Measurements from ENCODE around the gene IL20.

The IL20 gene

GRCh38 chr1:206831650-206832049 is 33.8 kb upstream of the IL20 start:
- TF ChIP-seq YY1 (IDR thresholded peaks at IDR 0.05; ENCODE audit: low read depth) = no peak
- TF ChIP-seq, protein P1, sequence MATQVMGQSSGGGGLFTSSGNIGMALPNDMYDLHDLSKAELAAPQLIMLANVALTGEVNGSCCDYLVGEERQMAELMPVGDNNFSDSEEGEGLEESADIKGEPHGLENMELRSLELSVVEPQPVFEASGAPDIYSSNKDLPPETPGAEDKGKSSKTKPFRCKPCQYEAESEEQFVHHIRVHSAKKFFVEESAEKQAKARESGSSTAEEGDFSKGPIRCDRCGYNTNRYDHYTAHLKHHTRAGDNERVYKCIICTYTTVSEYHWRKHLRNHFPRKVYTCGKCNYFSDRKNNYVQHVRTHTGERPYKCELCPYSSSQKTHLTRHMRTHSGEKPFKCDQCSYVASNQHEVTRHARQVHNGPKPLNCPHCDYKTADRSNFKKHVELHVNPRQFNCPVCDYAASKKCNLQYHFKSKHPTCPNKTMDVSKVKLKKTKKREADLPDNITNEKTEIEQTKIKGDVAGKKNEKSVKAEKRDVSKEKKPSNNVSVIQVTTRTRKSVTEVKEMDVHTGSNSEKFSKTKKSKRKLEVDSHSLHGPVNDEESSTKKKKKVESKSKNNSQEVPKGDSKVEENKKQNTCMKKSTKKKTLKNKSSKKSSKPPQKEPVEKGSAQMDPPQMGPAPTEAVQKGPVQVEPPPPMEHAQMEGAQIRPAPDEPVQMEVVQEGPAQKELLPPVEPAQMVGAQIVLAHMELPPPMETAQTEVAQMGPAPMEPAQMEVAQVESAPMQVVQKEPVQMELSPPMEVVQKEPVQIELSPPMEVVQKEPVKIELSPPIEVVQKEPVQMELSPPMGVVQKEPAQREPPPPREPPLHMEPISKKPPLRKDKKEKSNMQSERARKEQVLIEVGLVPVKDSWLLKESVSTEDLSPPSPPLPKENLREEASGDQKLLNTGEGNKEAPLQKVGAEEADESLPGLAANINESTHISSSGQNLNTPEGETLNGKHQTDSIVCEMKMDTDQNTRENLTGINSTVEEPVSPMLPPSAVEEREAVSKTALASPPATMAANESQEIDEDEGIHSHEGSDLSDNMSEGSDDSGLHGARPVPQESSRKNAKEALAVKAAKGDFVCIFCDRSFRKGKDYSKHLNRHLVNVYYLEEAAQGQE (IDR thresholded peaks at IDR 0.05; ENCODE audit: low read depth) = no peak
- TF ChIP-seq, protein P2, sequence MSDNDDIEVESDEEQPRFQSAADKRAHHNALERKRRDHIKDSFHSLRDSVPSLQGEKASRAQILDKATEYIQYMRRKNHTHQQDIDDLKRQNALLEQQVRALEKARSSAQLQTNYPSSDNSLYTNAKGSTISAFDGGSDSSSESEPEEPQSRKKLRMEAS (IDR thresholded peaks at IDR 0.05) = no peak
- TF ChIP-seq ZBTB7A (IDR thresholded peaks at IDR 0.05; ENCODE audit: low read depth) = no peak
- TF ChIP-seq EGR1 (IDR thresholded peaks at IDR 0.05) = no peak
- no peak for TF ChIP-seq RAD21 (IDR thresholded peaks at IDR 0.05; ENCODE audit: low read depth)
- no peak for TF ChIP-seq TCF12 (IDR thresholded peaks at IDR 0.05; ENCODE audit: low read depth)
- TF ChIP-seq TEAD4 (IDR thresholded peaks at IDR 0.05) = no peak
- TF ChIP-seq TAF1 (IDR thresholded peaks at IDR 0.05; ENCODE audit: low read depth) = no peak
- TF ChIP-seq, protein P3, sequence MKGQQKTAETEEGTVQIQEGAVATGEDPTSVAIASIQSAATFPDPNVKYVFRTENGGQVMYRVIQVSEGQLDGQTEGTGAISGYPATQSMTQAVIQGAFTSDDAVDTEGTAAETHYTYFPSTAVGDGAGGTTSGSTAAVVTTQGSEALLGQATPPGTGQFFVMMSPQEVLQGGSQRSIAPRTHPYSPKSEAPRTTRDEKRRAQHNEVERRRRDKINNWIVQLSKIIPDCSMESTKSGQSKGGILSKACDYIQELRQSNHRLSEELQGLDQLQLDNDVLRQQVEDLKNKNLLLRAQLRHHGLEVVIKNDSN (IDR thresholded peaks at IDR 0.05) = no peak
- no peak for TF ChIP-seq FOXM1 (IDR thresholded peaks at IDR 0.05; ENCODE audit: borderline replicate concordance, low read depth)
- TF ChIP-seq CEBPB (IDR thresholded peaks at IDR 0.05) = no peak

DNA sequence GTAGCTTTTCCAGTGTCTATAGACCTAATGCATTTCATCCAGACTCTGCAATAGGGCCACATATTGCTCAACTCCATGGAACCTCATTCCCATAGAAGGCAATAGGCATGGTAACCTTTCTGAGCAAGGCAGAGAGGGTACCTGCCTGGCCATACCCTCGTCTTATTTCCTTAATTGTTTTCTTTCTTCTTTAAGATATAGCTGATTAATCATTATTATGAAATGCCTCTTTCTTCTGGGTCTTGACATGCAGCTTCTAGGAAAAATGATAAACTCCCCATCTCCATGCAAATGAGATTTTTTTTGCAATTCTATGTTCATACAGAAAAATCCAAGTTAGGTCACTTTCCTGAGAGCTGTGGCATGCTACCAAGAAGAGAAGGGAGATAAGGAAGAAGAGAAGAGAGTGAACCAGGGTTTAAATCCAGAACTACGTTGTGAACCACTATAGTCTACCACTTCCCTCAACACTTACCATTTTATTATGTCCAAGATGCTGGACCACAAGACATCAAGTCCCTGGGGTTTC is 33.0 kb upstream of the IL20 start:
- TF ChIP-seq EGR1 (IDR thresholded peaks at IDR 0.05) (no peak), FOXM1 (IDR thresholded peaks at IDR 0.05; ENCODE audit: borderline replicate concordance, low read depth) (no peak), ZBTB7A (IDR thresholded peaks at IDR 0.05; ENCODE audit: low read depth) (no peak), YY1 (IDR thresholded peaks at IDR 0.05; ENCODE audit: low read depth) (no peak), NFIC (IDR thresholded peaks at IDR 0.05) (no peak), TEAD4 (IDR thresholded peaks at IDR 0.05) (no peak), TAF1 (IDR thresholded peaks at IDR 0.05; ENCODE audit: low read depth) (no peak), CREB1 (IDR thresholded peaks at IDR 0.05; ENCODE audit: low read depth) (no peak), EP300 (IDR thresholded peaks at IDR 0.05; ENCODE audit: borderline replicate concordance) (no peak), RAD21 (IDR thresholded peaks at IDR 0.05; ENCODE audit: low read depth) (no peak), TCF12 (IDR thresholded peaks at IDR 0.05; ENCODE audit: low read depth) (no peak)
- TF ChIP-seq, protein P1 (IDR thresholded peaks at IDR 0.05; ENCODE audit: low read depth) = no peak
- TF ChIP-seq, protein P3 (IDR thresholded peaks at IDR 0.05) = no peak
- TF ChIP-seq, protein P2 (IDR thresholded peaks at IDR 0.05) = no peak

DNA sequence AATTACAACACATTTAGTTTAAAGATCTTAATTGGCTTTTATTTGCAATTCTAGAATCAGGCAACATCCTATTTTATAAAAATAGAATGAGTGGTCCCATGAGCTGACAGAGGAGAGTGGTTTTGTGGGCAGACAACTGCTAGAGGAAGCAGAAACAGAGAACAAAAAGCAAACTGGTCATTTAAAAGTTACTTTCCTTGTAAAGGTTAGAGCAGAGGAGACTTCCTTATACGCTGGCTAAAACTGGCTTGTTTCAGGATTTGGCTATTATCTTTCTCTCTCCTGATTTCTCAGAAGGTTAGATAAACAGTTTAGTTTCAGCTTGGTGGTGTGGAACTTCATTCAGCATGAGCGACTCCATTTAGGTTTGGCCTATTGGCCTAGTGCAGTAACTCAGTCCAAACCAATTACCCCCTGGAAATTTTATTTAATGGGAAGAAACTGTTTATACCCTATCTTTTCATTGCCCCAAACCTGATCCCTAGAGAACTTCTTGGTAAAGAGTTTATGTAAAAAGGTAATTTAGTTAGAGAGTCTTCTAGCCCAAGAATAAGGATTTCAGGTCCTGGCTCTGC is 32.2 kb upstream of the IL20 start:
- TF ChIP-seq TCF12 (IDR thresholded peaks at IDR 0.05; ENCODE audit: low read depth) (no peak), CREB1 (IDR thresholded peaks at IDR 0.05; ENCODE audit: low read depth) (no peak), CEBPB (IDR thresholded peaks at IDR 0.05) (no peak), EP300 (IDR thresholded peaks at IDR 0.05; ENCODE audit: borderline replicate concordance) (no peak), TAF1 (IDR thresholded peaks at IDR 0.05; ENCODE audit: low read depth) (no peak), YY1 (IDR thresholded peaks at IDR 0.05; ENCODE audit: low read depth) (no peak), NFIC (IDR thresholded peaks at IDR 0.05) (no peak), TEAD4 (IDR thresholded peaks at IDR 0.05) (no peak), RAD21 (IDR thresholded peaks at IDR 0.05; ENCODE audit: low read depth) (no peak), ZBTB7A (IDR thresholded peaks at IDR 0.05; ENCODE audit: low read depth) (no peak), EGR1 (IDR thresholded peaks at IDR 0.05) (no peak)
- TF ChIP-seq, protein P2 (IDR thresholded peaks at IDR 0.05) = no peak
- TF ChIP-seq, protein P1 (IDR thresholded peaks at IDR 0.05; ENCODE audit: low read depth) = no peak

GRCh38 chr1:206833801-206834200 is 31.6 kb upstream of the IL20 start:
- TF ChIP-seq TAF1 (IDR thresholded peaks at IDR 0.05; ENCODE audit: low read depth) (no peak), TEAD4 (IDR thresholded peaks at IDR 0.05) (no peak), TCF12 (IDR thresholded peaks at IDR 0.05; ENCODE audit: low read depth) (no peak), EGR1 (IDR thresholded peaks at IDR 0.05) (no peak), FOXM1 (IDR thresholded peaks at IDR 0.05; ENCODE audit: borderline replicate concordance, low read depth) (no peak), ZBTB7A (IDR thresholded peaks at IDR 0.05; ENCODE audit: low read depth) (no peak), EP300 (IDR thresholded peaks at IDR 0.05; ENCODE audit: borderline replicate concordance) (no peak), RAD21 (IDR thresholded peaks at IDR 0.05; ENCODE audit: low read depth) (no peak), CREB1 (IDR thresholded peaks at IDR 0.05; ENCODE audit: low read depth) (no peak), YY1 (IDR thresholded peaks at IDR 0.05; ENCODE audit: low read depth) (no peak), NFIC (IDR thresholded peaks at IDR 0.05) (no peak), CEBPB (IDR thresholded peaks at IDR 0.05) (no peak)
- TF ChIP-seq, protein P3 (IDR thresholded peaks at IDR 0.05) = no peak
- TF ChIP-seq, protein P2 (IDR thresholded peaks at IDR 0.05) = no peak
- TF ChIP-seq, protein P1 (IDR thresholded peaks at IDR 0.05; ENCODE audit: low read depth) = no peak
